WERI-Rb-1 (cell line): ENCODE data around the gene EPN2.

Experiments used
- DNase-seq: peaks from one replicate; pipeline ENCODE4 v3.0.0-alpha.2; 2020
- H3K27ac ChIP-seq: fragments of 250-450 bp; sonication (Bioruptor Pico); 2 replicates; pipeline ENCODE4 v1.5.1; 2020; ENCODE audit warnings: mild to moderate bottlenecking, moderate library complexity
- H3K27me3 ChIP-seq: fragments of 250-450 bp; sonication (Bioruptor Pico); 2 replicates; pipeline ENCODE4 v1.5.1; 2021; ENCODE audit warnings: mild to moderate bottlenecking, low read depth, moderate library complexity; ENCODE audit not compliant: insufficient read depth, severe bottlenecking
- H3K36me3 ChIP-seq: fragments of 250-450 bp; sonication (Bioruptor Pico); 2 replicates; pipeline ENCODE4 v1.5.1; 2020; ENCODE audit warnings: mild to moderate bottlenecking, moderate library complexity
- H3K4me3 ChIP-seq: 2 replicates; pipeline ENCODE4 v1.5.1; 2011; ENCODE audit warnings: low read depth, mild to moderate bottlenecking, control low read depth, low read length
- H3K9me3 ChIP-seq: fragments of 250-450 bp; sonication (Bioruptor Pico); 2 replicates; pipeline ENCODE4 v1.5.1; 2021; ENCODE audit warnings: mild to moderate bottlenecking, moderate library complexity; ENCODE audit not compliant: severe bottlenecking
- TF ChIP-seq, protein P1 (sequence below): IDR thresholded peaks from 2 replicates; pipeline ENCODE4 v1.5.1; 2011; ENCODE audit warnings: low read depth, mild to moderate bottlenecking, control low read depth, inconsistent platforms, low read length

The EPN2 gene

DNA sequence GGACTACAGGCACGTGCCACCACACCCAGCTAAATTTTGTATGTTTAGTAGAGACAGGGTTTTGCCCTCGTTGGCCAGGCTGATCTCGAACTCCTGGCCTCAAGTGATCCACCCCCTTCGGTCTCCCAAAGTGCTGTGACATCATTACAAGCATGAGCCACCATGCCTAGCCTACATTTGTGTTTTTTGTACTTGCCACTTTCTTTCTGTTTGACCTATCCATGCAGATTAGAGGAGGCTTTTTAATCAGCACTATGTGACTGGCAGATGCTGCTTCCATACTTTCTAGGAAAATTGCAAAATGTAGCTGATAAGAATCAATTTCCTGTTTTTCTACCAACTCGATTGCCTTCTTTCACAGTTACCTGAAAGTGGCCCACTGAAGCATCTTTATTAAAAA is 68.1 kb downstream of the EPN2 start:
- no peaks in the 10 kb centered on the region for H3K27me3 ChIP-seq
- no peaks in the 10 kb centered on the region for H3K9me3 ChIP-seq
- H3K4me3 ChIP-seq: no peak overlapping the region
- H3K27ac ChIP-seq: no peak overlapping the region
- no peaks in the 10 kb centered on the region for H3K36me3 ChIP-seq
- TF ChIP-seq, protein P1, sequence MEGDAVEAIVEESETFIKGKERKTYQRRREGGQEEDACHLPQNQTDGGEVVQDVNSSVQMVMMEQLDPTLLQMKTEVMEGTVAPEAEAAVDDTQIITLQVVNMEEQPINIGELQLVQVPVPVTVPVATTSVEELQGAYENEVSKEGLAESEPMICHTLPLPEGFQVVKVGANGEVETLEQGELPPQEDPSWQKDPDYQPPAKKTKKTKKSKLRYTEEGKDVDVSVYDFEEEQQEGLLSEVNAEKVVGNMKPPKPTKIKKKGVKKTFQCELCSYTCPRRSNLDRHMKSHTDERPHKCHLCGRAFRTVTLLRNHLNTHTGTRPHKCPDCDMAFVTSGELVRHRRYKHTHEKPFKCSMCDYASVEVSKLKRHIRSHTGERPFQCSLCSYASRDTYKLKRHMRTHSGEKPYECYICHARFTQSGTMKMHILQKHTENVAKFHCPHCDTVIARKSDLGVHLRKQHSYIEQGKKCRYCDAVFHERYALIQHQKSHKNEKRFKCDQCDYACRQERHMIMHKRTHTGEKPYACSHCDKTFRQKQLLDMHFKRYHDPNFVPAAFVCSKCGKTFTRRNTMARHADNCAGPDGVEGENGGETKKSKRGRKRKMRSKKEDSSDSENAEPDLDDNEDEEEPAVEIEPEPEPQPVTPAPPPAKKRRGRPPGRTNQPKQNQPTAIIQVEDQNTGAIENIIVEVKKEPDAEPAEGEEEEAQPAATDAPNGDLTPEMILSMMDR: no peak
- no peak for DNase-seq

DNA sequence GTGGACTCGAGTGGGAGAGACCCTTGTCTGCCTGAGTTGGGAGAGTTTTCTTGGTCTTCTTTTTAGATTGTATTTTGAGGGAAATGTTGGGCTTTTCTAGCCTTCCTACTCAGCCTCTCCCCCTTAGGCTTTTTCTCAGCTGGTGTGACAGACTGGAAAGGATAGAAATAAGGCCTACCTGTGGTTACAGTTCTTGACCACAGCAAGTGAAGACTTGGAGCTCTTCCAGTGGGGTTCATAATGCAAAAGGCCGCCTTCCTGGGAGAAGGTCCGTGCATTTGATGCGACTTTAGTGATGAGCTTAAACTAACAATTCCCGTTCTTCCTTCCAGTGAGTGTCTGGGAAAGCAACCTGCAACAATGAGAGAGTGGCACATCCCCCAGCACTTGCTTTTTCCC is 68.6 kb downstream of the EPN2 start:
- TF ChIP-seq, protein P1: no peak
- no peak overlapping the region for H3K27ac ChIP-seq
- H3K4me3 ChIP-seq: no peak overlapping the region
- no peaks in the 10 kb centered on the region for H3K27me3 ChIP-seq
- no peaks in the 10 kb centered on the region for H3K36me3 ChIP-seq
- H3K9me3 ChIP-seq: no peaks in the 10 kb centered on the region
- no peak for DNase-seq

DNA sequence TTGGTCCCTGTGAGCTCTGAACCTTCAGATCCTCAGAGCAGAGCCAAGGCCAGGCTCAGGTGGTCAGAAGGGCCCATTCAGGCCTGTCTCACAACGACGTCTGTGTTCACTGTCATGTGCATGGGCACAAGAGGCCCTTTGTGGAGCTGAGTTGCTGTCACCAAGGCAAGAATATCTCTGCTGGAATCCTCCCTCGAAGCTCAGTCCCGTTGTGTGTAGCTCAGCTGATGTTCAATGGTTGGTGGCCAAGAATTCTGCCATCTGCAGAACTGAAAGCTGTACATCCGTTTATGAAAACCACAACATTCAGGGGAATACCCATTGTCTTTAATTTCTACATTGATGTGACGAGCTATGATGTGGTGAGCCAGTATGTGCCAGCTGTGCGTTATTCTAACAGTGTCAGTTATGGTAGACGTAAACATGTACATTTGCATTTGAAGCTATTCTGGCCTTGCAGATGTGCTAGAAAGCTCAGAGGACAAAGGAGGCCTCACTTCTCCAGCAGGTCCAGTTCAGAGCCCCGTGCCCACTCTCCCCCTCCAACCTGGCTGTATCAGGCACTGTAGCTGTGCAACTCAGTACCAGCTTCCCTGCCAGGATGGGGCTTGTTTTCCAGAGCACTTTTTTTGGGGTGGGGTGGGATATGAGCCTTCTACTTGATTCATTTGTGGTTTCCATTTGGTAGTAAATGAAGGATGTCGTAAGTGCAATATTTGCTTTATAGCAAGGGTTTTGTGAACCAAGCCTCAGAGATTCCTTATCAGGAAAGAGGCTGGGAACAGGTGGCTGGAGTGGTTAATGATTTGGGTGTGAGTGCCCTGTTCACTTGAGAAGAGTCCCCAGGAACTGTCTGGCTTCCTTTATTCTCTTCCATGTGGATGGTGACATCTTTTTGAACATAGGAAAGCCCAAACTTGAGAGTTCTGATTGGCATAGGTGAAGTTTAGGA is 69.3 kb downstream of the EPN2 start:
- no peaks in the 10 kb centered on the region for H3K36me3 ChIP-seq
- no peak for DNase-seq
- no peaks in the 10 kb centered on the region for H3K9me3 ChIP-seq
- no peak overlapping the region for H3K4me3 ChIP-seq
- H3K27me3 ChIP-seq: no peaks in the 10 kb centered on the region
- TF ChIP-seq, protein P1: no peak
- no peak overlapping the region for H3K27ac ChIP-seq

DNA sequence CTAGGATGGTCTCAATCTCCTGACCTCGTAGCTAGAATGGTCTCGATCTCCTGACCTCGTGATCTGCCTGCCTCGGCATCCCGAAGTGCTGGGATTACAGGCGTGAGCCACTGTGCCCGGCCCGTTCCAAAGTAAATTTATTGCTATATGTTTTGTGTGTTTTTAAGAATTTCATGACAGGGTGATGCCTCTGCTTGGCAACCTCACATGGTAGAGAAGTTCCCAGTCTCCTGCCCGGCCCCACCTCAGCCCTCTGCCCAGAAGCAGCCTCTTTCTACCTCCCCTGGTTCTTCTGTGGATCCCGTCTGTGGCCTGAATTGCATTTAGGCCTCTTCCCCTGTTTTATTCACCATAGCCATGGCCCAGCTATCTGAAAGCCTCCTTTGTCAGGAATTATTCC is 70.4 kb downstream of the EPN2 start:
- no peak overlapping the region for H3K27ac ChIP-seq
- no peaks in the 10 kb centered on the region for H3K27me3 ChIP-seq
- TF ChIP-seq, protein P1: no peak
- no peak for DNase-seq
- H3K4me3 ChIP-seq: no peak overlapping the region
- H3K9me3 ChIP-seq: no peaks in the 10 kb centered on the region
- H3K36me3 ChIP-seq: peaks cover 7% of the 10 kb centered on the region; the same call in 1 of the 2 replicates

DNA sequence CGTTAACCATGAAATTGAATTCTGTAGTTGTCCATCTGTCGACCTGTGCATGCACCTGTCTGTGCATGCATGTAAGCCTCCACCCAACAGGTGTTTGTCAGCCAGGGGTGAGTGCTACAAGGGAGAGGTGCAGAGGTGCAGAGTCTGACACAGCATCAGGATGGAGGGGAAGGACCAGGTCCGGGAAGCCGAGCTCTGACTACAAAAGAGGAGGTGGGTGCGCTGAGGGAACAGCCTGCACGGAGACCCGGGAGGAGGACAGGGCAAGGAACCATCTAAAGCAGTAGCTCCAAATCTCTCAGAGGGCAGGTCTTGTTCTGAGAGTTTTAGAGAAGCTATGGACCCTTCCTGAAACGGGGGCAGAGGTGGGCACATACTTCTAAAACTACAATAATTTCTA is 71.2 kb downstream of the EPN2 start:
- Histone ChIP-seq H3K27ac (no peak overlapping the region), H3K27me3 (no peaks in the 10 kb centered on the region), H3K9me3 (no peaks in the 10 kb centered on the region), H3K4me3 (no peak overlapping the region), H3K36me3 (peaks cover 12% of the 10 kb centered on the region; the same call in 1 of the 2 replicates)
- TF ChIP-seq, protein P1: no peak
- no peak for DNase-seq
